ENCODE measurements around the gene ITGB4. TPM values are rescaled to one million over a fixed set of nuclear protein-coding genes. Genes with fewer than 3 reads are reported as not detected.
A peak's percentile ranks its signal among the peaks of the same experiment; 100 is the strongest.

ITGB4 gene
- total and polyA plus RNA-seq, 10 of the 15 experiments (the other 5 are each of a cell fraction or from before 2014, with no cell fraction given), result 0.06 to 1.6 (median 0.27) TPM; not detected in 2

DNA sequence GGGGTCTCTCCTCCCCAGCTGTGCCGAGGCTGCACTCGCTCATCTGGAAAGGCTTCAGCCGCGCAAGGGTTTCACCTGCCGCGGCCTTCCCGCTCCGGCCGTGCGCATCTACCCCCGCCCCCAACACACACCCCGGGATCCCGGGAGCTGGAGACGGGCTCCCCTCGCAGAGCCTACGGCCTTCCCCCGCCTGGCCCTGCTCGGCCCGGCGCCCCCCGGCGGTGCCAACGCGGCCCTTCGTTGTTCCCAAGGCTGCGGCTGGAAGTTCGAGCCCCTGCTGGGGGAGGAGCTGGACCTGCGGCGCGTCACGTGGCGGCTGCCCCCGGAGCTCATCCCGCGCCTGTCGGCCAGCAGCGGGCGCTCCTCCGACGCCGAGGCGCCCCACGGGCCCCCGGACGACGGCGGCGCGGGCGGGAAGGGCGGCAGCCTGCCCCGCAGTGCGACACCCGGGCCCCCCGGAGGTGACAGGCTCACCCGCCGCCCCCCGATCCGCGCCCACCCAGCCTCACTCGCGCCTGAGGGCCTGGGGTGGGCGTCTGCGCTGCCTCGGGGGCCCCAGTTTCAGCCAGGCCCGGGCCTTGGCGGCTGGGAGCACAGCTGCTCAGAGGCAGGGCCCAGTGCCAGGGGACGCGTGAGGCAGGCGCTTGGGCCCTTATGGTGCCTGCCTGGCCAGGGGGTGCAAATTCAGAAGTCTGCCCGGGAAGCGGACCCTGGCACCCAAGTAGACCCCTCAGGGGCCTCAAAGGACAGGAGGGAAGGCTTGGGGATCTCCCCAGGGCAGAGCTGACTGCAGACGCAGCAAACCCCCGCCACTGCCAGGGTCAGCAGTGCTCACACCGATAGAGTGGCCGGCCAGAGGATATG is 32.5 kb downstream of the ITGB4 start (continued):
- peak; percentile 83 for TF ChIP-seq DPF2 (IDR thresholded peaks at IDR 0.05)
- TF ChIP-seq NR2F1 (conservative IDR thresholded peaks at IDR 0.05), result peak; percentile 64
- no peak for TF ChIP-seq HDGF (IDR thresholded peaks at IDR 0.05)
- no peak for TF ChIP-seq JUNB (IDR thresholded peaks at IDR 0.05)
- TF ChIP-seq, protein P1, sequence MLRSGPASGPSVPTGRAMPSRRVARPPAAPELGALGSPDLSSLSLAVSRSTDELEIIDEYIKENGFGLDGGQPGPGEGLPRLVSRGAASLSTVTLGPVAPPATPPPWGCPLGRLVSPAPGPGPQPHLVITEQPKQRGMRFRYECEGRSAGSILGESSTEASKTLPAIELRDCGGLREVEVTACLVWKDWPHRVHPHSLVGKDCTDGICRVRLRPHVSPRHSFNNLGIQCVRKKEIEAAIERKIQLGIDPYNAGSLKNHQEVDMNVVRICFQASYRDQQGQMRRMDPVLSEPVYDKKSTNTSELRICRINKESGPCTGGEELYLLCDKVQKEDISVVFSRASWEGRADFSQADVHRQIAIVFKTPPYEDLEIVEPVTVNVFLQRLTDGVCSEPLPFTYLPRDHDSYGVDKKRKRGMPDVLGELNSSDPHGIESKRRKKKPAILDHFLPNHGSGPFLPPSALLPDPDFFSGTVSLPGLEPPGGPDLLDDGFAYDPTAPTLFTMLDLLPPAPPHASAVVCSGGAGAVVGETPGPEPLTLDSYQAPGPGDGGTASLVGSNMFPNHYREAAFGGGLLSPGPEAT (IDR thresholded peaks at IDR 0.05; ENCODE audit: low read depth), result no peak
- no peak for TF ChIP-seq SREBF2 (IDR thresholded peaks at IDR 0.05; ENCODE audit: low read length)
- TF ChIP-seq STAT3 (IDR thresholded peaks at IDR 0.05; ENCODE audit: low read depth, low read length), result no peak
- TF ChIP-seq, protein P2, sequence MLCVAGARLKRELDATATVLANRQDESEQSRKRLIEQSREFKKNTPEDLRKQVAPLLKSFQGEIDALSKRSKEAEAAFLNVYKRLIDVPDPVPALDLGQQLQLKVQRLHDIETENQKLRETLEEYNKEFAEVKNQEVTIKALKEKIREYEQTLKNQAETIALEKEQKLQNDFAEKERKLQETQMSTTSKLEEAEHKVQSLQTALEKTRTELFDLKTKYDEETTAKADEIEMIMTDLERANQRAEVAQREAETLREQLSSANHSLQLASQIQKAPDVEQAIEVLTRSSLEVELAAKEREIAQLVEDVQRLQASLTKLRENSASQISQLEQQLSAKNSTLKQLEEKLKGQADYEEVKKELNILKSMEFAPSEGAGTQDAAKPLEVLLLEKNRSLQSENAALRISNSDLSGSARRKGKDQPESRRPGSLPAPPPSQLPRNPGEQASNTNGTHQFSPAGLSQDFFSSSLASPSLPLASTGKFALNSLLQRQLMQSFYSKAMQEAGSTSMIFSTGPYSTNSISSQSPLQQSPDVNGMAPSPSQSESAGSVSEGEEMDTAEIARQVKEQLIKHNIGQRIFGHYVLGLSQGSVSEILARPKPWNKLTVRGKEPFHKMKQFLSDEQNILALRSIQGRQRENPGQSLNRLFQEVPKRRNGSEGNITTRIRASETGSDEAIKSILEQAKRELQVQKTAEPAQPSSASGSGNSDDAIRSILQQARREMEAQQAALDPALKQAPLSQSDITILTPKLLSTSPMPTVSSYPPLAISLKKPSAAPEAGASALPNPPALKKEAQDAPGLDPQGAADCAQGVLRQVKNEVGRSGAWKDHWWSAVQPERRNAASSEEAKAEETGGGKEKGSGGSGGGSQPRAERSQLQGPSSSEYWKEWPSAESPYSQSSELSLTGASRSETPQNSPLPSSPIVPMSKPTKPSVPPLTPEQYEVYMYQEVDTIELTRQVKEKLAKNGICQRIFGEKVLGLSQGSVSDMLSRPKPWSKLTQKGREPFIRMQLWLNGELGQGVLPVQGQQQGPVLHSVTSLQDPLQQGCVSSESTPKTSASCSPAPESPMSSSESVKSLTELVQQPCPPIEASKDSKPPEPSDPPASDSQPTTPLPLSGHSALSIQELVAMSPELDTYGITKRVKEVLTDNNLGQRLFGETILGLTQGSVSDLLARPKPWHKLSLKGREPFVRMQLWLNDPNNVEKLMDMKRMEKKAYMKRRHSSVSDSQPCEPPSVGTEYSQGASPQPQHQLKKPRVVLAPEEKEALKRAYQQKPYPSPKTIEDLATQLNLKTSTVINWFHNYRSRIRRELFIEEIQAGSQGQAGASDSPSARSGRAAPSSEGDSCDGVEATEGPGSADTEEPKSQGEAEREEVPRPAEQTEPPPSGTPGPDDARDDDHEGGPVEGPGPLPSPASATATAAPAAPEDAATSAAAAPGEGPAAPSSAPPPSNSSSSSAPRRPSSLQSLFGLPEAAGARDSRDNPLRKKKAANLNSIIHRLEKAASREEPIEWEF (IDR thresholded peaks at IDR 0.05; ENCODE audit: insufficient replicate concordance, low read depth, low read length), result no peak
- no peak for TF ChIP-seq HDAC6 (IDR thresholded peaks at IDR 0.05; ENCODE audit: unreplicated experiment)
- TF ChIP-seq MYB (IDR thresholded peaks at IDR 0.05; ENCODE audit: borderline replicate concordance, low read depth, low read length), result no peak
- TF ChIP-seq CBX3 (IDR thresholded peaks at IDR 0.05; ENCODE audit: borderline replicate concordance, low read depth), result no peak
- no peak for TF ChIP-seq KDM1A (IDR thresholded peaks at IDR 0.05; ENCODE audit: borderline replicate concordance)
- TF ChIP-seq ATF7 (IDR thresholded peaks at IDR 0.05; ENCODE audit: low read depth), result no peak
- TF ChIP-seq, protein P3, sequence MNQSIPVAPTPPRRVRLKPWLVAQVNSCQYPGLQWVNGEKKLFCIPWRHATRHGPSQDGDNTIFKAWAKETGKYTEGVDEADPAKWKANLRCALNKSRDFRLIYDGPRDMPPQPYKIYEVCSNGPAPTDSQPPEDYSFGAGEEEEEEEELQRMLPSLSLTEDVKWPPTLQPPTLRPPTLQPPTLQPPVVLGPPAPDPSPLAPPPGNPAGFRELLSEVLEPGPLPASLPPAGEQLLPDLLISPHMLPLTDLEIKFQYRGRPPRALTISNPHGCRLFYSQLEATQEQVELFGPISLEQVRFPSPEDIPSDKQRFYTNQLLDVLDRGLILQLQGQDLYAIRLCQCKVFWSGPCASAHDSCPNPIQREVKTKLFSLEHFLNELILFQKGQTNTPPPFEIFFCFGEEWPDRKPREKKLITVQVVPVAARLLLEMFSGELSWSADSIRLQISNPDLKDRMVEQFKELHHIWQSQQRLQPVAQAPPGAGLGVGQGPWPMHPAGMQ (IDR thresholded peaks at IDR 0.05; ENCODE audit: borderline replicate concordance), result no peak
- TF ChIP-seq EZH2 (IDR thresholded peaks at IDR 0.05; ENCODE audit: borderline replicate concordance, control insufficient read depth, low read depth, low read length), result no peak
- TF ChIP-seq, protein P4, sequence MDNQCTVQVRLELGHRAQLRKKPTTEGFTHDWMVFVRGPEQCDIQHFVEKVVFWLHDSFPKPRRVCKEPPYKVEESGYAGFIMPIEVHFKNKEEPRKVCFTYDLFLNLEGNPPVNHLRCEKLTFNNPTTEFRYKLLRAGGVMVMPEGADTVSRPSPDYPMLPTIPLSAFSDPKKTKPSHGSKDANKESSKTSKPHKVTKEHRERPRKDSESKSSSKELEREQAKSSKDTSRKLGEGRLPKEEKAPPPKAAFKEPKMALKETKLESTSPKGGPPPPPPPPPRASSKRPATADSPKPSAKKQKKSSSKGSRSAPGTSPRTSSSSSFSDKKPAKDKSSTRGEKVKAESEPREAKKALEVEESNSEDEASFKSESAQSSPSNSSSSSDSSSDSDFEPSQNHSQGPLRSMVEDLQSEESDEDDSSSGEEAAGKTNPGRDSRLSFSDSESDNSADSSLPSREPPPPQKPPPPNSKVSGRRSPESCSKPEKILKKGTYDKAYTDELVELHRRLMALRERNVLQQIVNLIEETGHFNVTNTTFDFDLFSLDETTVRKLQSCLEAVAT (IDR thresholded peaks at IDR 0.05), result no peak
- no peak for TF ChIP-seq FOXK2 (IDR thresholded peaks at IDR 0.05)
- no peak for TF ChIP-seq YBX1 (IDR thresholded peaks at IDR 0.05)
- no peak for TF ChIP-seq POLR2AphosphoS5 (IDR thresholded peaks at IDR 0.05; ENCODE audit: low read length)
- TF ChIP-seq, protein P5, sequence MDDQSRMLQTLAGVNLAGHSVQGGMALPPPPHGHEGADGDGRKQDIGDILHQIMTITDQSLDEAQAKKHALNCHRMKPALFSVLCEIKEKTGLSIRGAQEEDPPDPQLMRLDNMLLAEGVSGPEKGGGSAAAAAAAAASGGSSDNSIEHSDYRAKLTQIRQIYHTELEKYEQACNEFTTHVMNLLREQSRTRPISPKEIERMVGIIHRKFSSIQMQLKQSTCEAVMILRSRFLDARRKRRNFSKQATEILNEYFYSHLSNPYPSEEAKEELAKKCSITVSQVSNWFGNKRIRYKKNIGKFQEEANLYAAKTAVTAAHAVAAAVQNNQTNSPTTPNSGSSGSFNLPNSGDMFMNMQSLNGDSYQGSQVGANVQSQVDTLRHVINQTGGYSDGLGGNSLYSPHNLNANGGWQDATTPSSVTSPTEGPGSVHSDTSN (IDR thresholded peaks at IDR 0.05; ENCODE audit: insufficient replicate concordance, low read depth, low read length), result no peak
